DOHH2 (cell line): ENCODE results near the gene QSOX2.

ENCODE experiments used
- CTCF ChIP-seq: fragments of 200-600 bp; sonication (generic); IDR thresholded peaks from one replicate; pipeline ENCODE4 v1.5.1; 2014; ENCODE audit warnings: antibody characterized with exemption, mild to moderate bottlenecking, low read depth, low read length; ENCODE audit not compliant: poor library complexity, severe bottlenecking
- EZH2phosphoT487 ChIP-seq: fragments of 200-600 bp; sonication (generic); IDR thresholded peaks from 2 replicates; pipeline ENCODE4 v1.6.1; 2017; ENCODE audit warnings: borderline replicate concordance, mild to moderate bottlenecking, antibody characterized with exemption, low read length, moderate library complexity, mixed read lengths

- TF ChIP-seq CTCF (no peak), EZH2phosphoT487 (no peak)
Observed at GRCh38 chr9:136222906-136223285, 22.7 kb downstream of the QSOX2 start.
